ENCODE results near the gene ZFAND2A. TPM values are rescaled to one million over a fixed set of nuclear protein-coding genes. Genes with fewer than 3 reads are reported as not detected.

The ZFAND2A gene
- total and polyA plus RNA-seq, 7 donors: 21.6 to 231 (median 28.2) TPM

GRCh38 chr7:1170741-1171501, 10.9 kb upstream of the ZFAND2A start:
- WGBS, 2 donors: 84 to 94% methylated on average over 26 of the region's 26 CpGs
- intact Hi-C loops (cut with DNase I): no loop called here
- Histone ChIP-seq H3K27me3 (no peaks in the 10 kb centered on the region), H3K9me3 (no peaks in the 10 kb centered on the region), H3K4me3 (no peak overlapping the region), H3K27ac (no peak overlapping the region), H3K4me1 (peaks cover 0 to 20% (median 8%) of the 10 kb centered on the region in 4 donors), H3K36me3 (no peaks in the 10 kb centered on the region)
- no peak for TF ChIP-seq EP300 (IDR thresholded peaks at IDR 0.05)
- no peak for TF ChIP-seq POLR2AphosphoS5 (IDR thresholded peaks at IDR 0.05)
- TF ChIP-seq, protein P1, sequence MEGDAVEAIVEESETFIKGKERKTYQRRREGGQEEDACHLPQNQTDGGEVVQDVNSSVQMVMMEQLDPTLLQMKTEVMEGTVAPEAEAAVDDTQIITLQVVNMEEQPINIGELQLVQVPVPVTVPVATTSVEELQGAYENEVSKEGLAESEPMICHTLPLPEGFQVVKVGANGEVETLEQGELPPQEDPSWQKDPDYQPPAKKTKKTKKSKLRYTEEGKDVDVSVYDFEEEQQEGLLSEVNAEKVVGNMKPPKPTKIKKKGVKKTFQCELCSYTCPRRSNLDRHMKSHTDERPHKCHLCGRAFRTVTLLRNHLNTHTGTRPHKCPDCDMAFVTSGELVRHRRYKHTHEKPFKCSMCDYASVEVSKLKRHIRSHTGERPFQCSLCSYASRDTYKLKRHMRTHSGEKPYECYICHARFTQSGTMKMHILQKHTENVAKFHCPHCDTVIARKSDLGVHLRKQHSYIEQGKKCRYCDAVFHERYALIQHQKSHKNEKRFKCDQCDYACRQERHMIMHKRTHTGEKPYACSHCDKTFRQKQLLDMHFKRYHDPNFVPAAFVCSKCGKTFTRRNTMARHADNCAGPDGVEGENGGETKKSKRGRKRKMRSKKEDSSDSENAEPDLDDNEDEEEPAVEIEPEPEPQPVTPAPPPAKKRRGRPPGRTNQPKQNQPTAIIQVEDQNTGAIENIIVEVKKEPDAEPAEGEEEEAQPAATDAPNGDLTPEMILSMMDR (IDR thresholded peaks at IDR 0.05): no peak
- no peak for TF ChIP-seq POLR2A (IDR thresholded peaks at IDR 0.05)
- DNase-seq: no peak

- peak overlapping the region; percentile 17 to 57 (median 46) for H3K4me3 ChIP-seq
- H3K4me1 ChIP-seq: peaks cover 0 to 17% (median 6%) of the 10 kb centered on the region in 4 donors
- peak overlapping the region; percentile 36 to 62 (median 48) for H3K27ac ChIP-seq
- 45 to 51% methylated on average over 43 of the region's 43 CpGs for WGBS, 2 donors
- H3K27me3 ChIP-seq: no peaks in the 10 kb centered on the region
- TF ChIP-seq POLR2A (IDR thresholded peaks at IDR 0.05): no peak
- TF ChIP-seq, protein P1 (IDR thresholded peaks at IDR 0.05): peak; percentile 55 to 76 (median 72)
- H3K9me3 ChIP-seq: no peaks in the 10 kb centered on the region
- H3K36me3 ChIP-seq: peaks cover 0 to 8% (median 1%) of the 10 kb centered on the region in 4 donors
- peak; percentile 92 for DNase-seq
- intact Hi-C loops (cut with DNase I): no loop called here
Measured at GRCh38 chr7:1169409-1170368, 9.7 kb upstream of the ZFAND2A start.

GRCh38 chr7:1168422-1168821, 8.4 kb upstream of the ZFAND2A start:
- intact Hi-C loops (cut with DNase I): no loop called here
- 52 to 83% methylated on average over 11 of the region's 11 CpGs for WGBS, 2 donors

DNA sequence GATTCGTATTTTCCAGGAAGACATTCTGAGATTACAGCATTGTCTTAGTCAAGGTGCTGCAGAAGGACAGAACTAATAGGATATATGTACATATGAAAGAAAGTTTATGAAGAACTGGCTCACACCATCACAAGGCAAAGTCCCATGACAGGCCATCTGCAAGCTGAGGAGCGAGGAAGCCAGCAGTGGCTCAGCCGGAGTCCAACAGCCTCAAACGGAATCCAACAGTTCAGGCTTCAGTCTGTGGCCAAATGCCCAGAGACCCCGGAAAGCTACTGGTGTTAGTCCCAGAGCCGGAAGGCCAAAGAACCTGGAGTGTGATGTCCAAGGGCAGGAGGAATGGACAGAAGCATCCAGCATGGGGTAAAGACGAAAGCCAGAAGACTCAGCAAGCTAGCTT, 4.4 kb upstream of the ZFAND2A start:
- DNase-seq: no peak
- Histone ChIP-seq H3K27me3 (no peaks in the 10 kb centered on the region), H3K4me3 (no peak overlapping the region), H3K36me3 (peaks cover 0 to 28% (median 5%) of the 10 kb centered on the region in 4 donors), H3K9me3 (no peaks in the 10 kb centered on the region), H3K27ac (no peak overlapping the region), H3K4me1 (peaks cover 0 to 20% (median 12%) of the 10 kb centered on the region in 4 donors)
- 88 to 95% methylated on average over 7 of the region's 7 CpGs for WGBS, 2 donors
- TF ChIP-seq POLR2AphosphoS5 (IDR thresholded peaks at IDR 0.05) (no peak), EP300 (IDR thresholded peaks at IDR 0.05) (no peak), POLR2A (IDR thresholded peaks at IDR 0.05) (no peak)
- TF ChIP-seq, protein P1 (IDR thresholded peaks at IDR 0.05): no peak
- intact Hi-C loops (cut with DNase I): loop anchor here (5.0 kb wide), 1 partner anchor 77 kb away; the partner anchor contains the start of gene GPER1

More at GRCh38 chr7:1168422-1168821, 8.4 kb upstream of the ZFAND2A start:
- peaks cover 0 to 19% (median 5%) of the 10 kb centered on the region in 4 donors for H3K36me3 ChIP-seq
- no peak for DNase-seq
- no peak overlapping the region for H3K4me3 ChIP-seq
- no peak overlapping the region for H3K27ac ChIP-seq
- peaks cover 0 to 17% (median 6%) of the 10 kb centered on the region in 4 donors for H3K4me1 ChIP-seq
- no peak for TF ChIP-seq EP300 (IDR thresholded peaks at IDR 0.05)
- TF ChIP-seq POLR2A (IDR thresholded peaks at IDR 0.05): no peak
- TF ChIP-seq POLR2AphosphoS5 (IDR thresholded peaks at IDR 0.05): no peak
- TF ChIP-seq, protein P1 (IDR thresholded peaks at IDR 0.05): no peak
- H3K9me3 ChIP-seq: no peaks in the 10 kb centered on the region
- H3K27me3 ChIP-seq: no peaks in the 10 kb centered on the region

Measured in sigmoid colon (tissue), 7 donors.